ACC112 (cell line): ENCODE data around the gene BRD4.
A peak's percentile ranks its signal among the peaks of the same experiment; 100 is the strongest.

ENCODE experiments used
- H2AFZ ChIP-seq: fragments of 200-600 bp; sonication (generic); one replicate; pipeline ENCODE4 v1.6.0; 2017; ENCODE audit warnings: antibody characterized with exemption, low read length; ENCODE audit not compliant: unreplicated experiment
- H3K27ac ChIP-seq: fragments of 200-600 bp; sonication (generic); 2 replicates; pipeline ENCODE4 v1.5.1; 2014; ENCODE audit warnings: low read depth, mild to moderate bottlenecking, antibody characterized with exemption, low read length, moderate library complexity
- H3K27me3 ChIP-seq: fragments of 200-600 bp; sonication (generic); 2 replicates; pipeline ENCODE4 v1.6.1; 2014; ENCODE audit warnings: mild to moderate bottlenecking, antibody characterized with exemption, low read length, moderate library complexity, mixed read lengths; ENCODE audit not compliant: insufficient read depth
- H3K36me3 ChIP-seq: fragments of 200-600 bp; sonication (generic); 2 replicates; pipeline ENCODE4 v1.6.1; 2016; ENCODE audit warnings: mild to moderate bottlenecking, antibody characterized with exemption, low read length, moderate library complexity, mixed read lengths; ENCODE audit not compliant: insufficient read depth
- H3K4me1 ChIP-seq: fragments of 200-600 bp; sonication (generic); one replicate; pipeline ENCODE4 v1.6.1; 2016; ENCODE audit warnings: low read length, mixed read lengths; ENCODE audit not compliant: insufficient read depth, unreplicated experiment, control insufficient read depth
- H3K4me3 ChIP-seq: fragments of 200-600 bp; sonication (generic); 2 replicates; pipeline ENCODE4 v1.5.1; 2014; ENCODE audit warnings: mild to moderate bottlenecking, low read depth, low read length
- H3K79me2 ChIP-seq: fragments of 200-600 bp; sonication (generic); one replicate; pipeline ENCODE4 v1.6.0; 2016; ENCODE audit warnings: low read length; ENCODE audit not compliant: control insufficient read depth, unreplicated experiment, insufficient read depth

The BRD4 gene

DNA sequence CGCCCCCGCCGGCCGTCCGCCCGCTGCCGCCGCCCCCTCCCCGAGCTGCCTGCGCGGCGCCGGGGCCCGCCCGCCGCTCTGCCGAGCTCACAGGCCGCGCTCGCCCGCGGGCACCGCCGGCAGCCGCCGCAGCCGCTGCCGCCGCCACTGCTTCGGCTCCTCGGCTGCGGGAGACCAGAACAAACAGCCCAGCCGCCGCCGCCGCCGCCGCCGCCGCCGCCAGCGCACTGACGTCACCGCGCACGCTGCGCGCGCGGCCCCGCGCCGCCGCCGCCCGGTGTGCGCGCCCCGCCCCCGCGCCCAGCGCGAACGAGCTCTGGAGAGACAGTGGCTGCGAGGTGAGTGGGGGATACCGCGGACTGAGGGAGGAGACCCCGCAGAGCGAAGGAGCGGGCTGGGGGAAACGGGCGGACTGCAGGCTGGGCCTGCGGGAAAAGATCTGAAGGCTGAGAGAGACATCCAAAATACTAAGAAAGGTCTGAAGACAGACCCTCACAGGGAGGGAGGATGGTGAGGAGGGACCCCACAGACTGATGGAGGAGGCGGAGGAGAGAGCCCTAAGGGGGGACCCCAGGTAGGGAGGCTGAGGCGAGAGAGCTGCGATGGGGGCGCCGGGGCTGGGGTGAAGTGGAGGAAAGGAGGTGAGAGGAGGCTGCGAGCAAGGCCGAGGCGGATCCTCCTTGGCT, at the start of gene BRD4:
Gene BRD4 (minus strand): TSS at position 229 of the 686 bp plus-strand sequence. CDS start 59,440 bp downstream, outside the sequence.
- Histone ChIP-seq H3K27me3 (no peaks in the 10 kb centered on the region), H3K4me1 (peaks cover 29% of the 10 kb centered on the region), H3K4me3 (peak within 1 kb of the TSS; percentile 99), H2AFZ (no peak within 1 kb of the TSS), H3K36me3 (no peaks in the 10 kb centered on the region), H3K27ac (peak within 1 kb of the TSS; percentile 91), H3K79me2 (peaks cover 73% of the 10 kb centered on the region)

DNA sequence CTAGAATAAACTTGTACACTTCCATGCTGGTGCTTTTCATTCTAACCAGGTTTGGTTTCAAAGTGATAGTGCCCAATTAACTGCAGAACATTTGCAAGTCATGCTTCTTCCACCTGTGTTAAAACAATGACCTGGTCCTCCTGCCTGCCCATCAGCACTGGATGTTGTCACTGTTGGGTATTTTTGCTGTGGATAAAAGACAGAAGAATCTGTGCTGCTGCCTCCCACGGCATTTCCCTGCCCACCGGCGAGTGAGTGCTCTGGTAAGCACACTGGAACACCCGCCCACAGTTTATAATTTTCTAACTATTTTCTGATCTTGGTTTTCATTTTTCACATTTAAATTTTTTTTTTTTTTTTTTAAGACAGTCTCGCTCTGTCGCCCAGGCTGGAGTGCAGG, 49.5 kb upstream of the BRD4 start:
- Histone ChIP-seq H2AFZ (no peak overlapping the region), H3K36me3 (no peaks in the 10 kb centered on the region), H3K4me3 (no peak overlapping the region), H3K27me3 (no peaks in the 10 kb centered on the region), H3K4me1 (peaks cover 14% of the 10 kb centered on the region), H3K27ac (no peak overlapping the region), H3K79me2 (peaks cover 24% of the 10 kb centered on the region)

DNA sequence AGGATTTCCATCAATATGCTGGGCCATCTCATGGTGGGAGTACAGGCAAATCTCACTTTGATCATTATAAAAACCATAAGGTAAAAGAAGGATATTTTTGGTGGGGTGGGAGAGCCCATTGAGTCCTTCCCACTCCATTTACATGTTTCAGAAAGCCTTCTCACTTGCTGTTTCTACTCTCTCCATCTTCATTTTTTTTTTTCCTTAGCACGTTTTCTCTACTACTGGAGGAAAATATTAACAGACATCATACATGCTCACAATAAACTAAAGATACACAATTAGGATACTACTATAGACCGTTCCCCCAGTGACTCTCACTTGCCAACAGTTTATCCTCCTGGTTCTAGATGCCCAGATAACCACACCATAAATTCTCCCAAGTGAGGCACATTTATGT, 49.1 kb upstream of the BRD4 start:
- Histone ChIP-seq H3K4me1 (peaks cover 18% of the 10 kb centered on the region), H3K4me3 (no peak overlapping the region), H3K36me3 (no peaks in the 10 kb centered on the region), H3K79me2 (peaks cover 28% of the 10 kb centered on the region), H3K27ac (no peak overlapping the region), H3K27me3 (no peaks in the 10 kb centered on the region), H2AFZ (no peak overlapping the region)

DNA sequence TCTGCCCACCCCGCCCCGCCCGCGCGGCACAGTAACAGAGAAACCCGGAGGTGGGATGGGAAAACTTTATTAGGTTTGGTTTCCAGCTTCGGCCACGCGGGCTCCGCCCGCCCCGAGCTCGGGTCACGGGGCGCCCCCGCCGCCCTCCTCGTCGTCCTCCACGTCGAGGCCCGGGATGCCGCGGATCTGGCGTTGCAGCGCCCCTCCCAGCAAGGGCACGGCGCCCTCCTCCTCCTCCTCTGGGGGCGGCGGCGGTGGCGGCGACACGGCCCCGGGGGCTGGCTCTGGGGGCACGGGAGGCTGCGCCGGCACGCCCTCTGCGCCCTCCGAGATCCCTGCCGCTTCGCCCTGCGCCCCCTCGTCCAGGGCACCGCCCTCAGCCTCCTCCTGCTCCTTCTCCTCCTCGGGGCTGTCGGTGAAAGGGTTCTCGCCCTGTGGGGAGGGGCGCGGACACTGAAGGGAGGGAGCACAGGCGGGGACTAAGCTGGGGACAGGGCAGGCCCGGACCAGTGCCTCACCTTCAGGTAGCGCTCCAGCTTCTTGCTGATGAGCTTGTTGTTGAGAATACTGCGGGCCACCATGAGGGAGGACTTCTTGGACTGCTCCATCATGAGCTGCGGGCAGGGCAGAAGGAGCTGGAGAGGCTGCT, 47.8 kb upstream of the BRD4 start:
- H3K27ac ChIP-seq, result peak overlapping the region; percentile 59
- peaks cover 21% of the 10 kb centered on the region for H3K4me1 ChIP-seq
- H3K27me3 ChIP-seq, result no peaks in the 10 kb centered on the region
- H3K4me3 ChIP-seq, result peak overlapping the region; percentile 87
- peak overlapping the region; percentile 25 for H2AFZ ChIP-seq
- peaks cover 40% of the 10 kb centered on the region for H3K79me2 ChIP-seq
- H3K36me3 ChIP-seq, result no peaks in the 10 kb centered on the region

DNA sequence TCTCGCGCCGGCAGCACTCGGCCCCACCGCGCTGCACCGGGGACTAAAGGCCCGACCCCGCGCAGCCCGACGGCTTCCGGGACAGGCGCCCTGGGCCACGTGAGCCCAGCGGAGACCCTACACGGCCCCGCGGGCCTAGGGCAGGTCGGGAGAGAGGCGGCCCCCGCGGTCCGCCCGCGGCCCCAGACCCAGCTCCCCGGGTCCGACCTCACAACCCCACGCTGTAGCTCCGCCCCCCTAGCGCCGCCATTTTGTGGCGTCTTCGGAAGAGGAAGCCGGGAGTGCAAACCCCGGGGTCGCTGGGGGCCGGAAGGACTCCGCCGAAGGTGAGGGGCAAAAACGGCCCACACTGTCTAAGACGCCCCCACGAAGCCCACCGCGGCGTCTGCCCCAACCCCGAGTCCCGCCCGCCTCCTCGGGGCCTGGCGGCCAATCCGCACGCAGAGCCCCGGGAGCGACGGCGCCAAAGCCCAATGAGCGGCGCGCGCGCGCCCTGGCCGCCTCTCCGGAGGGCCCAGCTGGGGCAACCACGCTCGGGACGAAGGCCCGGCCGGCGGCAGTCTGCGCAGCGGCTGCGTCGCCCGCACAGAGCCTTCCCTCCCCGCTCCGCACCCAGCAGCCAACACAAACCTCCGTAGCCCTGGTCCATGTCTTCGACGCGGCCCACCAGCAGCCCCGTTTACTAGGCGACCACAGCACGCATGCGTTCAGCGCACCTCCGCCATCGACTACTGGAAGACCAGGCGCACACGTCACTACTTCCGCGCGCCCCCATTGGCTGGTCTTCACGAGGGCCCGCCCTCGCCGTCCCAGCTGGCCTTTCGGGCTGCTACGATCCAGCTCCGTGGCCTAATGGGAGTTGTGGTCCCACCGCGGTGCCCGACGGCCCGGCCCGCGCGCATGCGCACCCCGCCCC, 47.0 kb upstream of the BRD4 start, which contains the start of gene AKAP8:
Gene AKAP8 (minus strand): TSS at position 705 of the 916 bp plus-strand sequence. CDS start 56 bp downstream, at position 649.
- peak within 1 kb of the TSS; percentile 92 for H3K4me3 ChIP-seq
- H3K27ac ChIP-seq, result peak within 1 kb of the TSS; percentile 89
- no peaks in the 10 kb centered on the region for H3K27me3 ChIP-seq
- H3K79me2 ChIP-seq, result peaks cover 48% of the 10 kb centered on the region
- peak within 1 kb of the TSS; percentile 75 for H2AFZ ChIP-seq
- H3K36me3 ChIP-seq, result no peaks in the 10 kb centered on the region
- peaks cover 25% of the 10 kb centered on the region for H3K4me1 ChIP-seq

DNA sequence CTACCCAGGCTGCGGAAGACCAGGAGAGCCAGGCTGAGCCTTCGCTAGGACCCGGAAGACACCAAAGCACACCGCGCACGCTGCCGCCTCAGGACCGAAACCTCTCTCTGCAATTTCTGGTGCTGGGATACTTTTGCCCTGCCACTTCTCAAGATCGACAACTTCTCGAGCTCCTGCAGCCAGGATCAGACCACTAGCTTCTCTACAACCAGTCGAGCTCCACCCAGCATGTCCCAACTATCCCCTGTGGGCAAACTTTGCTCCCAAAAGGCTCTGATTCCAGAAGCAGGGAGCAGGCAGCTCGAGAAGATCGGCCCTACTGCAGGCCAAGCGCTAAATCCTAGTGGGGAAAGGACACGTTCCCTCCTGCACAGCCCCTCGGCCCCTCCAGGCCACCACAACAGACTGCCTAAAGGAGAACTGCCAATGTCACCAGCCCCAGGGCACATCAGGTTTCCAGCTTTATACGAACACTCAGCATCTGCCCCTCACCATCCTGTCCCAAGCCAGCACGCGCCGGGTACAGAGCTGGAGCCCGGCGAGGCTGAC, 46.3 kb upstream of the BRD4 start:
- Histone ChIP-seq H3K4me3 (peak overlapping the region; percentile 92), H3K4me1 (peaks cover 25% of the 10 kb centered on the region), H2AFZ (peak overlapping the region; percentile 75), H3K36me3 (no peaks in the 10 kb centered on the region), H3K27ac (peak overlapping the region; percentile 89), H3K79me2 (peaks cover 54% of the 10 kb centered on the region), H3K27me3 (no peaks in the 10 kb centered on the region)

DNA sequence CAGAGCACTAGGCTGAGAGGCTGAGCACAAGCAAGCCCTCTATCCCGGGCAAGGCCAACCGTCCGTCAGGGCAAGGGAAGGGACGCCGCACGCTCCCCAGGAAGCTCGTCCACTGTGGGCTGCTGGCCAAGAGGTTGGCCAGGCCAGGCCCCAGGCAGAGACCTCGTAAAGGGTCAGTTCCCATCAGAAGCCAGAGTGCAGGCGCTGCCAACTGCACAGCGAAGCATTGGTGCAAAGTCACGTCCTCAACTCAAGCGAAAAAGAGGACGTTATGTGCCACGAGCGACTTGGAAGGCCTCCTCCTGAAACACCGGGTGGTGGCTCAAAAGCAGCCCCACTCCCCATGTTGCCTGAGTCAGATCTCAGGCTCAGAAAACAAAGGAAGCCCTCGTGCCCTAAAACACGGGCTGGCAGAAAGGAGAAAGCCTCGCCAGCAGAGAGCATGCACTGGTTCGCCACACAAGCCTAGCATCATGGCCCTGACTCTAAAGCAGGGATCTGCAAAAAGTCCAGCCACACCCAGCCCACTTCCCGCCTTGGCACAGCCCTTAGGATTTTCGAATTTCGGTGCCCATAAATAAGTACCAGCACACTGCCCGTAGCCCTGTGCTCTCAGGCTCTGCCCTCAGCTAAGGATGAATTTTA, 42.6 kb upstream of the BRD4 start:
- Histone ChIP-seq H3K4me1 (peaks cover 17% of the 10 kb centered on the region), H2AFZ (no peak overlapping the region), H3K79me2 (peaks cover 63% of the 10 kb centered on the region), H3K4me3 (no peak overlapping the region), H3K27me3 (no peaks in the 10 kb centered on the region), H3K27ac (no peak overlapping the region), H3K36me3 (peaks cover 5% of the 10 kb centered on the region; the same call in 1 of the 2 replicates)

DNA sequence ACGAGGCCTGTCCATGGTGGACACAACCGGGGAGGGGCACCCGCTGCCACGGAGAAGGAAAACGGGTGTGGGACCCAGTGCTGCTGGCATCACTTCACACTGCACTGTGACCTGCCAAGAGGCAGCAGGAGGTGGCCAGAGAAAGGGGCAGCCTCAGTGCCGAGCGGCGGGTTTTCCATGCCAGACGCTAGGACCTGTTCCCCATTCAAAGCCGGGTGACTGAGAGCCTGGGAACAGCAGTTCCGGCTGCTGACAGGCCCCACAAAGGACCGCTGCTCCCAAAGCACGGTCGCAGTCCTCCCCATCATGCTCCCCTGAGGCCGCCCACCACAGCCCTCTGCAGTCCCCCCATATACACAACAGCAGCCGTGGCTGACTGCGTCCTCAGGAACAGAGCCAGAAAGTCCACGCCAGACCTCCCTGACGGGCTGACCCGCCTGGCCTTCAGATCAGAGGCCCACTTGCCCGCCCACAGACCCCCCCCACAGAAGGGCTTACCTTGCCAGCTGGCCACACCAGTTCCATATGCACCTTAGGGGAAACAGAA, 41.8 kb upstream of the BRD4 start:
- no peak overlapping the region for H3K27ac ChIP-seq
- no peak overlapping the region for H2AFZ ChIP-seq
- H3K4me3 ChIP-seq, result no peak overlapping the region
- peaks cover 61% of the 10 kb centered on the region for H3K79me2 ChIP-seq
- H3K27me3 ChIP-seq, result no peaks in the 10 kb centered on the region
- H3K36me3 ChIP-seq, result peaks cover 6% of the 10 kb centered on the region; the same call in 1 of the 2 replicates
- peaks cover 17% of the 10 kb centered on the region for H3K4me1 ChIP-seq

DNA sequence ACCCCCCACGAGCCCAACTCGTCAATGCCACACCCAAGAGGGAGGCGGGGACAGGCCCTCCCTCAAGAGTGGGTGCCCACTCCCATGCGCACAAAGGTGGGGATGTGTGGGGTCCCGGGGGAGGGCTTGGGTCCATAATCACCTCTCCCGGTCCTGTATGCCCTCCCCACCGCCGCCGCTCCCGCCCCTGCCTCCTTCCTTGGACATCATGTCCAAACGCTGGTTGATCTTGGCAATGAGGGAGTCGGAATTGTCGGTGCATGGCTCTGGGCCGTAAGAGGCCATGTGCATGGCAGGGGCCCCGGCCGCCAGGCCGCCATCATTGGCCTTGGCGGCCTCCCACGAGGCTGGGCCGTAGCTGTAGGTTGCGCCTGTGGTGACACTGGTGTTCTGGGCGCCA, 41.3 kb upstream of the BRD4 start:
- H2AFZ ChIP-seq, result no peak overlapping the region
- peaks cover 56% of the 10 kb centered on the region for H3K79me2 ChIP-seq
- H3K27ac ChIP-seq, result no peak overlapping the region
- H3K36me3 ChIP-seq, result peaks cover 8% of the 10 kb centered on the region; the same call in 1 of the 2 replicates
- H3K4me3 ChIP-seq, result no peak overlapping the region
- H3K4me1 ChIP-seq, result peaks cover 17% of the 10 kb centered on the region
- no peaks in the 10 kb centered on the region for H3K27me3 ChIP-seq
